PC-9 (cell line): ENCODE data around the gene FAH. TPM values are rescaled to one million over a fixed set of nuclear protein-coding genes. Genes with fewer than 3 reads are reported as not detected.

Experiments
- BruUV-seq: library from RNA; stranded (reverse); fragments of 400-500 nt; replicated peaks from 2 replicates; lab custom pipeline; 2021; lab: Mats Ljungman, UMichigan
- CTCF ChIA-PET: fragments of 300-600 bp; sonication (Branson Sonifier 250); formaldehyde crosslinking; loops from one replicate; lab custom pipeline; 2022; ENCODE audit warnings: antibody characterized with exemption; lab: Charles Lee
- POLR2A ChIA-PET: fragments of 300-600 bp; sonication (Branson Sonifier 250); formaldehyde crosslinking; loops from one replicate; lab custom pipeline; 2022; ENCODE audit warnings: antibody characterized with exemption; ENCODE audit not compliant: unreplicated experiment; lab: Charles Lee
- DNase-seq, 2 experiments: peaks; one replicate each; pipeline versions ENCODE4 v3.0.0 to v3.0.0-alpha.2; 2015 to 2022; ENCODE audit warnings: mixed read lengths in 1 of 2
- H2AFZ ChIP-seq: fragments of 200-600 bp; sonication (generic); 2 replicates; pipeline ENCODE4 v1.8.1; 2017; ENCODE audit warnings: antibody characterized with exemption
- H3F3A ChIP-seq: fragments of 200-600 bp; sonication (generic); 2 replicates; pipeline ENCODE4 v1.8.1; 2017; ENCODE audit warnings: antibody characterized with exemption, mild to moderate bottlenecking, low read depth; ENCODE audit not compliant: insufficient read depth
- H3K27ac ChIP-seq: fragments of 200-600 bp; sonication (generic); 2 replicates; pipeline ENCODE4 v1.6.1; 2016; ENCODE audit warnings: mixed run types
- H3K27me3 ChIP-seq: fragments of 200-600 bp; sonication (generic); 2 replicates; pipeline ENCODE4 v1.6.1; 2016; ENCODE audit warnings: low read depth, mixed run types; ENCODE audit not compliant: insufficient read depth
- H3K36me3 ChIP-seq: fragments of 200-600 bp; sonication (generic); 2 replicates; pipeline ENCODE4 v1.6.1; 2016; ENCODE audit warnings: low read depth, mixed run types
- H3K4me1 ChIP-seq: fragments of 200-600 bp; sonication (generic); replicated peaks from 2 replicates; pipeline ENCODE4 v1.6.1; 2016; ENCODE audit warnings: mixed run types; ENCODE audit not compliant: insufficient read depth
- H3K4me2 ChIP-seq: fragments of 200-600 bp; sonication (generic); 2 replicates; pipeline ENCODE4 v1.6.1; 2017; ENCODE audit warnings: mixed run types
- H3K4me3 ChIP-seq: fragments of 200-600 bp; sonication (generic); 2 replicates; pipeline ENCODE4 v1.6.1; 2016; ENCODE audit warnings: mixed run types
- H3K79me2 ChIP-seq: fragments of 200-600 bp; sonication (generic); 2 replicates; pipeline ENCODE4 v1.6.1; 2017; ENCODE audit warnings: low read depth, mixed run types
- H3K9me2 ChIP-seq: fragments of 200-600 bp; sonication (generic); 2 replicates; pipeline ENCODE4 v1.8.1; 2017; ENCODE audit warnings: mild to moderate bottlenecking; ENCODE audit not compliant: insufficient read depth
- H3K9me3 ChIP-seq: fragments of 200-600 bp; sonication (generic); 2 replicates; pipeline ENCODE4 v1.8.1; 2016; ENCODE audit warnings: low read depth; ENCODE audit not compliant: insufficient read depth
- H4K20me1 ChIP-seq: fragments of 200-600 bp; sonication (generic); 2 replicates; pipeline ENCODE4 v1.8.1; 2017; ENCODE audit not compliant: insufficient read depth
- CTCF ChIP-seq: fragments of 200-600 bp; sonication (generic); conservative IDR thresholded peaks from 2 replicates; pipeline ENCODE4 v1.6.1; 2017; ENCODE audit warnings: mixed run types, antibody characterized with exemption, mild to moderate bottlenecking, moderate library complexity
- EZH2 ChIP-seq: fragments of 200-600 bp; sonication (generic); IDR thresholded peaks from 2 replicates; pipeline ENCODE4 v1.8.0; 2017; ENCODE audit warnings: antibody characterized with exemption, low read depth
- intact Hi-C: fragments of 100-400 bp; cut with micrococcal nuclease; formaldehyde crosslinking; loops from one replicate; pipeline ENCODE4 v1.10.0; 2022; ENCODE audit not compliant: unreplicated experiment
- total RNA-seq: library from RNA; stranded (reverse); gene quantifications from 2 replicates; pipeline ENCODE4 v1.2.3, GENCODE V29; 2021

Gene FAH
- total RNA-seq, 1 experiment from 2014 or later, result 75.5 TPM

GRCh38 chr15:80214910-80215309 lies 62.1 kb downstream of the FAH start:
- ChIA-PET POLR2A (no interaction called here), CTCF (no interaction called here)
- Histone ChIP-seq H3K4me2 (no peak overlapping the region), H3K79me2 (no peaks in the 10 kb centered on the region), H2AFZ (no peak overlapping the region), H3K27me3 (no peaks in the 10 kb centered on the region), H4K20me1 (no peaks in the 10 kb centered on the region), H3K9me3 (no peaks in the 10 kb centered on the region), H3K27ac (no peak overlapping the region), H3K9me2 (no peaks in the 10 kb centered on the region), H3F3A (no peaks in the 10 kb centered on the region), H3K4me3 (no peak overlapping the region), H3K36me3 (no peaks in the 10 kb centered on the region), H3K4me1 (0 out of 2 replicates have a peak, but pooled peaks cover 4% of the 10 kb centered on the region)
- DNase-seq, result no peak
- BruUV-seq, result no TSS peak
- intact Hi-C loops, result no loop called here
- TF ChIP-seq CTCF (no peak), EZH2 (no peak)

- no peaks in the 10 kb centered on the region for H3K27me3 ChIP-seq
- TF ChIP-seq EZH2 (no peak), CTCF (no peak)
- no peaks in the 10 kb centered on the region for H3F3A ChIP-seq
- H3K27ac ChIP-seq, result no peak overlapping the region
- no peaks in the 10 kb centered on the region for H3K36me3 ChIP-seq
- no peak overlapping the region for H3K4me2 ChIP-seq
- no TSS peak for BruUV-seq
- no peaks in the 10 kb centered on the region for H3K9me3 ChIP-seq
- intact Hi-C loops, result no loop called here
- H2AFZ ChIP-seq, result no peak overlapping the region
- no peaks in the 10 kb centered on the region for H3K79me2 ChIP-seq
- POLR2A ChIA-PET, result no interaction called here
- H4K20me1 ChIP-seq, result no peaks in the 10 kb centered on the region
- no peak for DNase-seq
- H3K4me3 ChIP-seq, result no peak overlapping the region
- 0 out of 2 replicates have a peak, but pooled peaks cover 4% of the 10 kb centered on the region for H3K4me1 ChIP-seq
- H3K9me2 ChIP-seq, result no peaks in the 10 kb centered on the region
- CTCF ChIA-PET, result no interaction called here
Observed at GRCh38 chr15:80216141-80216540, 63.3 kb downstream of the FAH start.

- no peak for TF ChIP-seq CTCF
- no peak for TF ChIP-seq EZH2
- Histone ChIP-seq H3K9me2 (no peaks in the 10 kb centered on the region), H2AFZ (no peak overlapping the region), H3F3A (no peaks in the 10 kb centered on the region), H3K4me1 (0 out of 2 replicates have a peak, but pooled peaks cover 2% of the 10 kb centered on the region), H3K79me2 (no peaks in the 10 kb centered on the region), H3K27me3 (no peaks in the 10 kb centered on the region), H3K4me3 (no peak overlapping the region), H4K20me1 (no peaks in the 10 kb centered on the region), H3K27ac (no peak overlapping the region), H3K36me3 (no peaks in the 10 kb centered on the region), H3K9me3 (no peaks in the 10 kb centered on the region), H3K4me2 (no peak overlapping the region)
- ChIA-PET POLR2A (no interaction called here), CTCF (no interaction called here)
- intact Hi-C loops, result no loop called here
- BruUV-seq, result no TSS peak
- no peak for DNase-seq
Observed at GRCh38 chr15:80216911-80217310, 64.1 kb downstream of the FAH start.
